GM12872 (cell line): ENCODE measurements around the gene OR6J1.

Experiments used
- CTCF ChIP-seq: IDR thresholded peaks from 3 replicates; pipeline ENCODE4 v1.5.1; 2011; ENCODE audit warnings: low read depth, mild to moderate bottlenecking, low read length, moderate library complexity; ENCODE audit not compliant: insufficient read depth

The OR6J1 gene

GRCh38 chr14:22646570-22647254 lies 2.6 kb upstream of the OR6J1 start:
- no peak for TF ChIP-seq CTCF

GRCh38 chr14:22641846-22642245 lies 2.3 kb downstream of the OR6J1 start:
- TF ChIP-seq CTCF = no peak

GRCh38 chr14:22640192-22640591 lies 4.0 kb downstream of the OR6J1 start:
- no peak for TF ChIP-seq CTCF

GRCh38 chr14:22634233-22634900 lies 9.8 kb downstream of the OR6J1 start:
- TF ChIP-seq CTCF = no peak

GRCh38 chr14:22630486-22630885 lies 13.7 kb downstream of the OR6J1 start:
- no peak for TF ChIP-seq CTCF

- TF ChIP-seq CTCF = no peak
Measured at GRCh38 chr14:22630066-22630465, 14.1 kb downstream of the OR6J1 start.

- TF ChIP-seq CTCF = no peak
Measured at GRCh38 chr14:22629361-22629760, 14.8 kb downstream of the OR6J1 start.
